H1 (cell line): ENCODE results near the gene UVSSA. TPM values are rescaled to one million over a fixed set of nuclear protein-coding genes. Genes with fewer than 3 reads are reported as not detected.

Experiments used
- CREB1 ChIP-seq: IDR thresholded peaks from 2 replicates; pipeline ENCODE4 v1.6.1; 2012; ENCODE audit warnings: inconsistent platforms
- polyA plus RNA-seq, 7 experiments: library from polyadenylated mRNA; depleted of rRNA in 3 of 7; stranded (reverse) in 5 of 7; unstranded in 2 of 7; fragments of >200 nt in 5 of 7; fragments of 200-250 nt in 2 of 7; gene quantifications; 1 replicate in 5 of 7; 2 replicates in 1 of 7; 4 replicates in 1 of 7; pipeline versions ENCODE4 v1.2.1 to v1.2.3, GENCODE V29; 2011 to 2013; ENCODE audit warnings: missing spikeins in 2 of 7, mixed read lengths in 2 of 7
- total RNA-seq: library from RNA; stranded (reverse); fragmentation: NEBNext Ultra II Directional; extraction: Animal tissue kit (Norgen Biotek cat#: 25700); gene quantifications from 2 replicates; pipeline ENCODE4 v1.2.1, GENCODE V29; 2021

UVSSA gene
- total and polyA plus RNA-seq, 2 of the 8 experiments (the other 6 are each of a cell fraction or from before 2014, with no cell fraction given) = 14.5 to 19.4 TPM

DNA sequence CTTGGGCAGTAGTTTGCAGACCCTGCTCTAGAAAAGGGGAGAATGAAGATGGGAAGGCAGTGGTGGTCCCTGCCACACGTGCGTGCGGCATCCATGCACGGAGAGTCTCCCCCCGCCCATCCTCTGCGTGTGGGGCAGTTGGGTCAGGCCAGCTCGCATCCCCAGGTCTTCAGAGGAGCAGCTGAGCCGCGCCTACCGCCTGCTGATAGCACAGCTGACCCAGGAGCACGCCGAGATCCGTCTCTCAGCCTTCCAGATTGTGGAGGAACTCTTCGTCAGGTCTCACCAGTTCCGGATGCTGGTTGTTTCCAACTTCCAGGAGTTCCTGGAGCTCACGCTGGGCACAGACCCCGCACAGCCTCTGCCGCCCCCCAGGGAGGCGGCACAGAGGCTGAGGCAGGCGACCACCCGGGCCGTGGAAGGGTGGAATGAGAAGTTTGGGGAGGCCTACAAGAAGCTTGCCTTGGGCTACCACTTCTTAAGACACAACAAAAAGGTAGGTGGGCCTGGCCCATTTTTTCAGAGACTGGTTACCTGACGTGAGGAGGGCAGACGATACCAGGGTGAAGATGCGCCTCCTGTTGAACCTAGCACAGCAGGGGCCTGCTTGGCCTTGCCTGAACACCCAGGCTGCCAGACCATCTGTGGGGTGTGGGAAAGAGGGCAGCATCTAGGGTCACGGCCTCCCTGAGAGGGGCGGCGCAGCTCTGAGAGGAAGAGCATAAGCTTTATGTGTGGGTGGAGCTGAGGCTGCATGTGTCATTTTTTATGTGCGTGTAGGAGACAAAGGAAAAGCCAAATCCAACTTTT is 2.6 kb downstream of the UVSSA start (continued):
- TF ChIP-seq CREB1 = no peak
